ENCODE data around the gene OR52K1.
"Not testable (repeated sequence)": the region's sequence is repeated elsewhere in the genome, so short reads cannot be mapped to it uniquely, and the experiment has no call there.

OR52K1 gene

GRCh38 chr11:4491405-4491804 lies 9.0 kb downstream of the OR52K1 start:
- DNase-seq (ENCODE audit: low read depth in 3 of 3, low spot score in 1 of 3) = not testable (repeated sequence)

GRCh38 chr11:4491878-4492606 lies 9.6 kb downstream of the OR52K1 start:
- DNase-seq (ENCODE audit: low read depth in 3 of 3, low spot score in 1 of 3) = no peak

- DNase-seq (ENCODE audit: low read depth in 3 of 3, low spot score in 1 of 3) = no peak
Measured at GRCh38 chr11:4493480-4493818, 11.0 kb downstream of the OR52K1 start.

GRCh38 chr11:4495487-4495886 lies 13.0 kb downstream of the OR52K1 start:
- no peak for DNase-seq (ENCODE audit: low read depth in 3 of 3, low spot score in 1 of 3)

- no peak for DNase-seq (ENCODE audit: low read depth in 3 of 3, low spot score in 1 of 3)
Measured at GRCh38 chr11:4495986-4496385, 13.5 kb downstream of the OR52K1 start.

- DNase-seq (ENCODE audit: low read depth in 3 of 3, low spot score in 1 of 3) = no peak
Measured at GRCh38 chr11:4496557-4497248, 14.3 kb downstream of the OR52K1 start.

- no peak for DNase-seq (ENCODE audit: low read depth in 3 of 3, low spot score in 1 of 3)
Measured at GRCh38 chr11:4508886-4509285, 26.4 kb downstream of the OR52K1 start.

GRCh38 chr11:4511282-4512245 lies 29.1 kb downstream of the OR52K1 start:
- DNase-seq (ENCODE audit: low read depth in 3 of 3, low spot score in 1 of 3) = no peak

- no peak for DNase-seq (ENCODE audit: low read depth in 3 of 3, low spot score in 1 of 3)
Measured at GRCh38 chr11:4514196-4514595, 31.8 kb downstream of the OR52K1 start.

GRCh38 chr11:4522339-4522738 lies 39.9 kb downstream of the OR52K1 start:
- DNase-seq (ENCODE audit: low read depth in 3 of 3, low spot score in 1 of 3) = no peak

GRCh38 chr11:4522752-4523151 lies 40.3 kb downstream of the OR52K1 start:
- no peak for DNase-seq (ENCODE audit: low read depth in 3 of 3, low spot score in 1 of 3)

GRCh38 chr11:4523666-4524065 lies 41.2 kb downstream of the OR52K1 start:
- no peak for DNase-seq (ENCODE audit: low read depth in 3 of 3, low spot score in 1 of 3)

- no peak for DNase-seq (ENCODE audit: low read depth in 3 of 3, low spot score in 1 of 3)
Measured at GRCh38 chr11:4527926-4528325, 45.5 kb downstream of the OR52K1 start.

GRCh38 chr11:4531686-4532085 lies 49.2 kb downstream of the OR52K1 start:
- not testable (repeated sequence) for DNase-seq (ENCODE audit: low read depth in 3 of 3, low spot score in 1 of 3)

GRCh38 chr11:4539603-4540219 lies 57.3 kb downstream of the OR52K1 start:
- peak in 2 of 3 donors; percentile 8 to 37 for DNase-seq (ENCODE audit: low read depth in 3 of 3, low spot score in 1 of 3)

- DNase-seq (ENCODE audit: low read depth in 3 of 3, low spot score in 1 of 3) = no peak
Measured at GRCh38 chr11:4541071-4541470, 58.6 kb downstream of the OR52K1 start.
